ENCODE data around the gene SMIM45.
A peak's percentile ranks its signal among the peaks of the same experiment; 100 is the strongest.

Gene SMIM45

DNA sequence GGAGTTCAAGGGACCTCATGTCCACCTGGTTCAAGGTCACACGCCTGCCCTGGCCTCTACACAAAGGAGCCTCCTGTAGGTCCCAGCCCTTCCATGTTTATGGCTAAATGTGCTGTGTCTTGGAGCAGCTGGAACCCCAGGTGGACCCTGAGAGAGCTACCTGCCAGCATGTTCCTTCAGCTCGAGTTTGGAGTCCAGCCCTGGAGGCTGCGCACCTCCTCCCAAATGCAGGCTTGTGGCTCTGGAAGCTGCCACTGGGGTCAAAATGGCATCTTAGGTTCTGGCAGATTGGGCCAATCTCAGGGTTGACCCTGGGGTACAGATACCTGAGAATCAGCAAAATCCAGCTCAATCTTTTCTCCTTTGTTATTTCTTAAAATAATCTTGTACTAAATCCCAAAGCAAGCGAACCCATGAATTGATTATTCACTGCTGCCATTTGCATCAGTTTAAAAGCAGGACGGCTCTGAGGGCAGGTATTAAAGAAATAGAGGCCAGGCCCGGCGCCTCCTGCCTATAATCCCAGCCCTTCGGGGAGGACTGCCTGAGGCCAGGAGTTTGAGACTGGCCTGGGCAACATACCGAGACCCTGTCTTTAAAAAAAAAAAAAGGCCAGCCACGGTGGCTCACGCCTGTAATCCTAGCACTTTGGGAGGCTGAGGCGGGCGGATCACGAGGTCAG, 28.2 kb upstream of the SMIM45 start:
- TF ChIP-seq RAD21 (IDR thresholded peaks at IDR 0.05; ENCODE audit: low read depth) (no peak), TAF1 (IDR thresholded peaks at IDR 0.05; ENCODE audit: low read depth) (no peak), YY1 (IDR thresholded peaks at IDR 0.05; ENCODE audit: low read depth) (no peak), FOXM1 (IDR thresholded peaks at IDR 0.05; ENCODE audit: borderline replicate concordance, low read depth) (no peak), TEAD4 (IDR thresholded peaks at IDR 0.05) (no peak), TCF12 (IDR thresholded peaks at IDR 0.05; ENCODE audit: low read depth) (no peak), CREB1 (IDR thresholded peaks at IDR 0.05; ENCODE audit: low read depth) (no peak), CEBPB (IDR thresholded peaks at IDR 0.05) (no peak), EGR1 (IDR thresholded peaks at IDR 0.05) (no peak), ZBTB7A (IDR thresholded peaks at IDR 0.05; ENCODE audit: low read depth) (no peak)

DNA sequence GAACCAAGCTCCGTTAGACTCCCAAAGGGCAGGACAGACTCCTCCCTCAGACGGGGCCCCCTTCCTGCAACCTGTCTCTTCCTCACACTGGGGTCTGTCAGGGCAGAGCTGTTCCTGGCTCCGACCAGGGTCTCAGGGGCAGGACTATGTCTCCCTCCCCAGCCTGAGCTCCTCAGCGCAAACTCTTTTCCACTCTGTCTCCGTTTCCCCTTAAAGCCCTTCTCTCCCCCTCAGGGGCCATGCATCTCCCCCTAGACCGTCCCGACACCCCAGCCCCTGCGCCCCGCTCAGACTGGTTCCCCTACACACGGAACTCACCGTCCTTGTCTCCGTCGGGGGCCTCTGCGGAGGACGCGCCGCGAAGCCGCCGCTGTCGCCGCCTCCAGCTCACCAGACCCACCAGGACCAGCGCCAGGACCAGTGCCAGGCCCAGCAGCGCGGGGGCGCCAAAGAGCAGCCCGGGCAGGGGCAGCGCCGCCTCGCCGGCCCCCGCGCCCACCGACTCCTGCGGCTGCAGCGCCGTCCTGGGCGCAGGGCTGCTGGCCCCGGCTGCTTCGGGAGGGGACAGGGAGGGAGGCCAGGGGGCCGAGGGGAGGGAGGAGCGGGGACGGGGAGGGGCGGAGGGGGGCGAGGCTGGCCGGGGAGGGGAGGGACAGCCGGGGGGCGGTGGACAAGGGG, 26.0 kb upstream of the SMIM45 start:
- TF ChIP-seq TAF1 (IDR thresholded peaks at IDR 0.05; ENCODE audit: low read depth) (no peak), TCF12 (IDR thresholded peaks at IDR 0.05; ENCODE audit: low read depth) (no peak), RAD21 (IDR thresholded peaks at IDR 0.05; ENCODE audit: low read depth) (peak; percentile 43; the same call in 1 of the 2 replicates), CEBPB (IDR thresholded peaks at IDR 0.05) (no peak), EGR1 (IDR thresholded peaks at IDR 0.05) (no peak), FOXM1 (IDR thresholded peaks at IDR 0.05; ENCODE audit: borderline replicate concordance, low read depth) (no peak), ZBTB7A (IDR thresholded peaks at IDR 0.05; ENCODE audit: low read depth) (peak; percentile 97), NFIC (IDR thresholded peaks at IDR 0.05) (no peak; the same call in 1 of the 2 replicates)
- TF ChIP-seq, protein P1, sequence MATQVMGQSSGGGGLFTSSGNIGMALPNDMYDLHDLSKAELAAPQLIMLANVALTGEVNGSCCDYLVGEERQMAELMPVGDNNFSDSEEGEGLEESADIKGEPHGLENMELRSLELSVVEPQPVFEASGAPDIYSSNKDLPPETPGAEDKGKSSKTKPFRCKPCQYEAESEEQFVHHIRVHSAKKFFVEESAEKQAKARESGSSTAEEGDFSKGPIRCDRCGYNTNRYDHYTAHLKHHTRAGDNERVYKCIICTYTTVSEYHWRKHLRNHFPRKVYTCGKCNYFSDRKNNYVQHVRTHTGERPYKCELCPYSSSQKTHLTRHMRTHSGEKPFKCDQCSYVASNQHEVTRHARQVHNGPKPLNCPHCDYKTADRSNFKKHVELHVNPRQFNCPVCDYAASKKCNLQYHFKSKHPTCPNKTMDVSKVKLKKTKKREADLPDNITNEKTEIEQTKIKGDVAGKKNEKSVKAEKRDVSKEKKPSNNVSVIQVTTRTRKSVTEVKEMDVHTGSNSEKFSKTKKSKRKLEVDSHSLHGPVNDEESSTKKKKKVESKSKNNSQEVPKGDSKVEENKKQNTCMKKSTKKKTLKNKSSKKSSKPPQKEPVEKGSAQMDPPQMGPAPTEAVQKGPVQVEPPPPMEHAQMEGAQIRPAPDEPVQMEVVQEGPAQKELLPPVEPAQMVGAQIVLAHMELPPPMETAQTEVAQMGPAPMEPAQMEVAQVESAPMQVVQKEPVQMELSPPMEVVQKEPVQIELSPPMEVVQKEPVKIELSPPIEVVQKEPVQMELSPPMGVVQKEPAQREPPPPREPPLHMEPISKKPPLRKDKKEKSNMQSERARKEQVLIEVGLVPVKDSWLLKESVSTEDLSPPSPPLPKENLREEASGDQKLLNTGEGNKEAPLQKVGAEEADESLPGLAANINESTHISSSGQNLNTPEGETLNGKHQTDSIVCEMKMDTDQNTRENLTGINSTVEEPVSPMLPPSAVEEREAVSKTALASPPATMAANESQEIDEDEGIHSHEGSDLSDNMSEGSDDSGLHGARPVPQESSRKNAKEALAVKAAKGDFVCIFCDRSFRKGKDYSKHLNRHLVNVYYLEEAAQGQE (IDR thresholded peaks at IDR 0.05; ENCODE audit: low read depth), result no peak
- TF ChIP-seq, protein P2, sequence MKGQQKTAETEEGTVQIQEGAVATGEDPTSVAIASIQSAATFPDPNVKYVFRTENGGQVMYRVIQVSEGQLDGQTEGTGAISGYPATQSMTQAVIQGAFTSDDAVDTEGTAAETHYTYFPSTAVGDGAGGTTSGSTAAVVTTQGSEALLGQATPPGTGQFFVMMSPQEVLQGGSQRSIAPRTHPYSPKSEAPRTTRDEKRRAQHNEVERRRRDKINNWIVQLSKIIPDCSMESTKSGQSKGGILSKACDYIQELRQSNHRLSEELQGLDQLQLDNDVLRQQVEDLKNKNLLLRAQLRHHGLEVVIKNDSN (IDR thresholded peaks at IDR 0.05), result no peak

DNA sequence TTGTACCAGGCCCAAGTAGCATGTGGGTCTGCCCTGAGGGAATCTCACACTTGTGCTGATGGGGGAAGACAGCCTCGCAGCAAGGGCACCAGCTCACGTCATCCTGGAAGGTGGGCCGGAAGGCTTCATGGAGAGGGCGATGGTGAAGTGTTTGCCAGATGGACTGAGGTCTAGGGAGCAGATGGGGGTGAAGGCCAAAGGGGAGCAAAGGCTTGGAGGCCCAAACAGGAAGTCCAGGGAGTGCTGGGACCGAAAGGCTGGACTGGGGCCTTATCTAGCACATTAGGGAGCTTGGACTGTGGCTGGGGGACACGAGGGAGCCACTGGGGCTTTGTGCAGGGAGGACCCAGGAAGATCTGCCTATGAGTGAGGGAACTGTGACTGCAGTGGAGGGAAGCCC, 24.1 kb upstream of the SMIM45 start:
- no peak for TF ChIP-seq TEAD4 (IDR thresholded peaks at IDR 0.05)
- TF ChIP-seq, protein P1 (IDR thresholded peaks at IDR 0.05; ENCODE audit: low read depth), result no peak
- TF ChIP-seq RAD21 (IDR thresholded peaks at IDR 0.05; ENCODE audit: low read depth), result no peak
- TF ChIP-seq TCF12 (IDR thresholded peaks at IDR 0.05; ENCODE audit: low read depth), result no peak
- no peak for TF ChIP-seq ZBTB7A (IDR thresholded peaks at IDR 0.05; ENCODE audit: low read depth)
- TF ChIP-seq, protein P3, sequence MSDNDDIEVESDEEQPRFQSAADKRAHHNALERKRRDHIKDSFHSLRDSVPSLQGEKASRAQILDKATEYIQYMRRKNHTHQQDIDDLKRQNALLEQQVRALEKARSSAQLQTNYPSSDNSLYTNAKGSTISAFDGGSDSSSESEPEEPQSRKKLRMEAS (IDR thresholded peaks at IDR 0.05), result no peak
- no peak for TF ChIP-seq YY1 (IDR thresholded peaks at IDR 0.05; ENCODE audit: low read depth)
- no peak for TF ChIP-seq TAF1 (IDR thresholded peaks at IDR 0.05; ENCODE audit: low read depth)
- no peak for TF ChIP-seq NFIC (IDR thresholded peaks at IDR 0.05)
- no peak for TF ChIP-seq CREB1 (IDR thresholded peaks at IDR 0.05; ENCODE audit: low read depth)
- TF ChIP-seq, protein P2 (IDR thresholded peaks at IDR 0.05), result no peak
- TF ChIP-seq FOXM1 (IDR thresholded peaks at IDR 0.05; ENCODE audit: borderline replicate concordance, low read depth), result no peak
- no peak for TF ChIP-seq EGR1 (IDR thresholded peaks at IDR 0.05)
- TF ChIP-seq EP300 (IDR thresholded peaks at IDR 0.05; ENCODE audit: borderline replicate concordance), result no peak
- TF ChIP-seq CEBPB (IDR thresholded peaks at IDR 0.05), result no peak

DNA sequence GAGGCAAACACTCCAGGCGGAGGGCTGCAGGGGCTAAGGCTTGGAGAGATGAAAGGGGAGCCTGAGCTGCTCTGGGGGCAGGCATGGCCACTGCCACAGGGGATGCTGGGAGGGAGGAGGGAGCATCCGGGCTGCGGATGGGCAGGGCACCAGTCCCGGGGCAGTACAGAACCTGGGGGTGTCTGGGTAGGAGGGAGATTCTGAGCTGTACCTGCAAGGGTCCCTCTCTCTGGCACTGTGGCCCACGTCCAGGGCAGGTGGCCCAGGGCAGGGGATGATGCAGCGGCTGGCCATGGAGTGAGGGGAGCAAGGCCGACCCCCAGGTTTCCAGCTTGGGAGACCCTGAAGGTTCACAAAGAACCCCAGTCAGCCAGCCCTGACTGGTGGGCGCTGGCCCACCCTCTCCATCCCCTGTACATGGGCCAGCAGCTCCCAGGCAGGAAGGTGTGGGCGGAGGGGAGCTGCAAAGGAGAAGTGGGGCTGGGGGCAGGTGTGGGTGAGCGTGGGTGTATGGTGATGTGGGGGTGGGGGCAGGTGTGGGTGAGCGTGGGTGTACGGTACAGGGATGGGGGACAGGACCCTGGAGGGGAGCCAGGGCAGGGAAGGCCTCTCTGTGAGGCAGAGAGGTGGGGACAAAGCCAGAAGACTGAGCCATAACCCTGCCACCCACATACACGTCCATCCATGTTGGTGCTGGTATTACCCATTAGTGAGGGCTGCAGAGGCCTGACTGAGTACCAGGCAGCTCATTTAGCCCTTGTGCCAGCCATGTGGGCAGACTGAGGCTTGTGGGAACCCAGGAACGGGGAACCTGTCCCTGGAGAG, 23.1 kb upstream of the SMIM45 start:
- TF ChIP-seq ZBTB7A (IDR thresholded peaks at IDR 0.05; ENCODE audit: low read depth) (0 out of 2 replicates have a peak, but pooled peaks have one; percentile 24), TCF12 (IDR thresholded peaks at IDR 0.05; ENCODE audit: low read depth) (no peak), EGR1 (IDR thresholded peaks at IDR 0.05) (peak; percentile 60)

DNA sequence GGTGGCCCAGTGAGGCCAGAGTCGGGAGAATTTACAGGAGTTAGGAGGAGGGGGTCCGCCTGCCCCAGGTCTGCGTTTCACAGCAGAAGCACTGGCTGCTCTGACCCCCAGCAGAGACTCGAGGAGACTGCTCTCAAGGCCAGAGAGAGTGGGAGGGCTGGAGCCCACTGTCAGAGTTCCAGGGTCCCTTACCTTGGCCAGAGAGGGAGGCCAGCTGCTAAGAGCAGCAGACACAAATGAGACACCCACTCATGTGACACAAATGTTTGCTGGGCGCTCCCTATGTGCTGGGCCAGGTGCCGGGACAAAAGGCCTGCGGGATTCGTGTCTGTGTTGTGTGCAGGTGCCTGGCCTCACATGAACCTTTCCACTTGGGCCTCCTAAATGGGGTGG, 22.5 kb upstream of the SMIM45 start:
- TF ChIP-seq NFIC (IDR thresholded peaks at IDR 0.05) (no peak), RAD21 (IDR thresholded peaks at IDR 0.05; ENCODE audit: low read depth) (no peak), CREB1 (IDR thresholded peaks at IDR 0.05; ENCODE audit: low read depth) (no peak), EGR1 (IDR thresholded peaks at IDR 0.05) (no peak), ZBTB7A (IDR thresholded peaks at IDR 0.05; ENCODE audit: low read depth) (no peak), YY1 (IDR thresholded peaks at IDR 0.05; ENCODE audit: low read depth) (no peak), CEBPB (IDR thresholded peaks at IDR 0.05) (no peak), EP300 (IDR thresholded peaks at IDR 0.05; ENCODE audit: borderline replicate concordance) (no peak), TEAD4 (IDR thresholded peaks at IDR 0.05) (no peak), TCF12 (IDR thresholded peaks at IDR 0.05; ENCODE audit: low read depth) (no peak)
- TF ChIP-seq, protein P2 (IDR thresholded peaks at IDR 0.05), result no peak
- TF ChIP-seq, protein P1 (IDR thresholded peaks at IDR 0.05; ENCODE audit: low read depth), result no peak
